HepG2 (cell line): ENCODE data around the gene RDH12. TPM values are rescaled to one million over a fixed set of nuclear protein-coding genes. Genes with fewer than 3 reads are reported as not detected.

ENCODE experiments used
- ARHGAP35 ChIP-seq: sonication (generic); formaldehyde crosslinking; IDR thresholded peaks from 2 replicates; pipeline ENCODE4 v1.9.0; 2022; ENCODE audit warnings: mild to moderate bottlenecking, inconsistent platforms, moderate library complexity, missing genetic modification reagents, borderline replicate concordance
- ARID2 ChIP-seq: sonication (generic); formaldehyde crosslinking; IDR thresholded peaks from 2 replicates; pipeline ENCODE4 v1.8.1; 2022; ENCODE audit warnings: mild to moderate bottlenecking, missing genetic modification reagents, borderline replicate concordance
- BCL6 ChIP-seq: IDR thresholded peaks from 2 replicates; pipeline ENCODE4 v1.6.1; 2016; ENCODE audit warnings: missing genetic modification reagents, missing compliant biosample characterization
- FLYWCH1 ChIP-seq: sonication (generic); formaldehyde crosslinking; IDR thresholded peaks from 2 replicates; pipeline ENCODE4 v1.8.1; 2023; ENCODE audit warnings: mild to moderate bottlenecking, missing genetic modification reagents
- FOXO1 ChIP-seq: sonication (generic); formaldehyde crosslinking; IDR thresholded peaks from 2 replicates; pipeline ENCODE4 v1.4.0; 2020; ENCODE audit warnings: missing genetic modification reagents
- HOXA9 ChIP-seq: sonication (generic); formaldehyde crosslinking; IDR thresholded peaks from 2 replicates; pipeline ENCODE4 v1.8.1; 2022; ENCODE audit warnings: missing genetic modification reagents, mild to moderate bottlenecking, moderate library complexity, borderline replicate concordance
- KAT7 ChIP-seq: IDR thresholded peaks from 2 replicates; pipeline ENCODE4 v1.6.1; 2018; ENCODE audit warnings: borderline replicate concordance, missing compliant biosample characterization
- KDM3A ChIP-seq: IDR thresholded peaks from 2 replicates; pipeline ENCODE4 v1.6.1; 2018; ENCODE audit warnings: low read depth, missing compliant biosample characterization
- MAF1 ChIP-seq: sonication (generic); formaldehyde crosslinking; IDR thresholded peaks from 2 replicates; pipeline ENCODE4 v1.5.0; 2020; ENCODE audit warnings: missing genetic modification reagents, borderline replicate concordance
- NR1H2 ChIP-seq: sonication (generic); formaldehyde crosslinking; IDR thresholded peaks from 2 replicates; pipeline ENCODE4 v1.8.1; 2022; ENCODE audit warnings: low read depth, missing genetic modification reagents, borderline replicate concordance
- PHF8 ChIP-seq: sonication (generic); formaldehyde crosslinking; IDR thresholded peaks from 2 replicates; pipeline ENCODE4 v1.5.0; 2020; ENCODE audit warnings: missing genetic modification reagents
- RARA ChIP-seq: IDR thresholded peaks from 2 replicates; pipeline ENCODE4 v1.6.1; 2016; ENCODE audit warnings: missing genetic modification reagents, missing compliant biosample characterization
- ZNF570 ChIP-seq: sonication (generic); formaldehyde crosslinking; IDR thresholded peaks from 2 replicates; pipeline ENCODE4 v1.4.0; 2020; ENCODE audit warnings: mild to moderate bottlenecking, missing genetic modification reagents, borderline replicate concordance
- ZNF891 ChIP-seq: sonication (generic); formaldehyde crosslinking; IDR thresholded peaks from 2 replicates; pipeline ENCODE4 v1.5.0; 2020; ENCODE audit warnings: mild to moderate bottlenecking, missing genetic modification reagents
- ZSCAN9 ChIP-seq: IDR thresholded peaks from 2 replicates; pipeline ENCODE4 v1.6.1; 2016; ENCODE audit warnings: borderline replicate concordance
- polyA plus RNA-seq, 8 experiments: library from polyadenylated mRNA; depleted of rRNA in 3 of 8; stranded (reverse) in 7 of 8; unstranded in 1 of 8; fragments of >200 nt; fragmentation: Illumina TruSeq in 4 of 8; extraction: Trizol in 4 of 8; gene quantifications; 2 replicates each; pipeline versions ENCODE4 v1.2.1 to v1.2.3, GENCODE V29; 2011 to 2016; ENCODE audit warnings: low read depth in 4 of 8, missing spikeins in 1 of 8, mixed read lengths in 1 of 8; ENCODE audit not compliant: insufficient read depth in 1 of 8
- total RNA-seq, 5 experiments: library from RNA; depleted of rRNA; stranded (reverse); fragments of >200 nt; fragmentation: Illumina TruSeq; extraction: Trizol; gene quantifications; 2 replicates each; pipeline ENCODE4 v1.2.3, GENCODE V29; 2016; ENCODE audit warnings: low read depth in 1 of 5
- TF ChIP-seq, protein P1 (sequence below): IDR thresholded peaks from 2 replicates; pipeline ENCODE4 v1.6.1; 2012; ENCODE audit warnings: inconsistent platforms
- TF ChIP-seq, protein P2 (sequence below): sonication (generic); formaldehyde crosslinking; IDR thresholded peaks from 2 replicates; pipeline ENCODE4 v1.5.0; 2020; ENCODE audit warnings: mild to moderate bottlenecking, missing genetic modification reagents, borderline replicate concordance
- TF ChIP-seq, protein P3 (sequence below): sonication (generic); formaldehyde crosslinking; IDR thresholded peaks from 2 replicates; pipeline ENCODE4 v1.8.1; 2023; ENCODE audit warnings: mild to moderate bottlenecking, inconsistent platforms, moderate library complexity, missing genetic modification reagents, borderline replicate concordance
- TF ChIP-seq, protein P4 (sequence below): sonication (generic); formaldehyde crosslinking; IDR thresholded peaks from 2 replicates; pipeline ENCODE4 v1.4.0; 2020; ENCODE audit warnings: missing genetic modification reagents, borderline replicate concordance
- TF ChIP-seq, protein P5 (sequence below): sonication (generic); formaldehyde crosslinking; IDR thresholded peaks from 2 replicates; pipeline ENCODE4 v1.4.0; 2020; ENCODE audit warnings: mild to moderate bottlenecking, missing genetic modification reagents

RDH12 gene
- total and polyA plus RNA-seq, 2 of the 13 experiments (the other 11 are each of a cell fraction or from before 2014, with no cell fraction given): 1.6 to 2.1 TPM

DNA sequence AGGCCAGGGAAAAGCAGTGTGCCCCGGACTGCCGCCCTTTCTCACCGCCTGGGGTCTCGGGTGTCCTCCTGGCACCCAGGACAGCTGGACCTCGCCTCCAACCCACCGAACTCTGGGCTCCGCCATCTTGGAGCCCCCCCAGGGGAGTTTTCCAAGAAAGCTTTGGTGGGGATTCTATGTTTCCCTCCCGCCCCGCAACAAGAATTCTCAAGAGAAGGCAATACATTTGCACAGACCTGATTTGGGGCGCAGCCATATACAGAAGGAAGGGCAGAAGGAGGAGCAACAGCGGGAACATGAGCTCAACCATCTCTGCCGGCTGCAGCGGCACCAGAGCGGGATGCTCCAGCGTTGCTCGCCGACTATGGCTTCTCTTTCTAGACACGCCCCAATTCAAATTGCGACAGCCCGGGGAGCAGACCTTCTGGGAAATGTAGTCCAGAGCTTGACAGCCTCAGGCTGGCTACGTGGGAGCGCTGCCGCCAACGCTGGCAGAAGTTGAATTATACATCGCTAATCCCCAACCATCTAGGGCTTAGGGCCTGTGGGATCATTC is 6.2 kb upstream of the RDH12 start, which contains the start of gene RDH11 (continued):
- TF ChIP-seq ZNF891 (CRISPR knock-in tag): peak; percentile 78
- TF ChIP-seq RARA: no peak; the same call in 1 of the 2 replicates
- TF ChIP-seq, protein P1, sequence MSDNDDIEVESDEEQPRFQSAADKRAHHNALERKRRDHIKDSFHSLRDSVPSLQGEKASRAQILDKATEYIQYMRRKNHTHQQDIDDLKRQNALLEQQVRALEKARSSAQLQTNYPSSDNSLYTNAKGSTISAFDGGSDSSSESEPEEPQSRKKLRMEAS: peak; percentile 63
- TF ChIP-seq BCL6: peak; percentile 65
- no peak for TF ChIP-seq HOXA9 (CRISPR knock-in tag)
- TF ChIP-seq NR1H2 (CRISPR knock-in tag): no peak
- TF ChIP-seq PHF8 (CRISPR knock-in tag): peak; percentile 77
- 0 out of 2 replicates have a peak, but pooled peaks have one; percentile 5 for TF ChIP-seq MAF1 (CRISPR knock-in tag)
- TF ChIP-seq FOXO1: no peak
- TF ChIP-seq ARID2: no peak
- TF ChIP-seq, protein P2, sequence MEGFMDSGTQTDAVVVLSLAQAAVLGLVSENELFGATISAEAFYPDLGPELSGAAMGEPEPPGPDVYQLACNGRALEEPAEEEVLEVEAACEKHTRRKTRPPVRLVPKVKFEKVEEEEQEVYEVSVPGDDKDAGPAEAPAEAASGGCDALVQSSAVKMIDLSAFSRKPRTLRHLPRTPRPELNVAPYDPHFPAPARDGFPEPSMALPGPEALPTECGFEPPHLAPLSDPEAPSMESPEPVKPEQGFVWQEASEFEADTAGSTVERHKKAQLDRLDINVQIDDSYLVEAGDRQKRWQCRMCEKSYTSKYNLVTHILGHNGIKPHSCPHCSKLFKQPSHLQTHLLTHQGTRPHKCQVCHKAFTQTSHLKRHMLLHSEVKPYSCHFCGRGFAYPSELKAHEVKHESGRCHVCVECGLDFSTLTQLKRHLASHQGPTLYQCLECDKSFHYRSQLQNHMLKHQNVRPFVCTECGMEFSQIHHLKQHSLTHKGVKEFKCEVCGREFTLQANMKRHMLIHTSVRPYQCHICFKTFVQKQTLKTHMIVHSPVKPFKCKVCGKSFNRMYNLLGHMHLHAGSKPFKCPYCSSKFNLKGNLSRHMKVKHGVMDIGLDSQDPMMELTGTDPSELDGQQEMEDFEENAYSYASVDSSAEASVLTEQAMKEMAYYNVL (CRISPR knock-in tag): no peak; the same call in 1 of the 2 replicates
- TF ChIP-seq ARHGAP35 (CRISPR knock-in tag): no peak
- TF ChIP-seq, protein P3, sequence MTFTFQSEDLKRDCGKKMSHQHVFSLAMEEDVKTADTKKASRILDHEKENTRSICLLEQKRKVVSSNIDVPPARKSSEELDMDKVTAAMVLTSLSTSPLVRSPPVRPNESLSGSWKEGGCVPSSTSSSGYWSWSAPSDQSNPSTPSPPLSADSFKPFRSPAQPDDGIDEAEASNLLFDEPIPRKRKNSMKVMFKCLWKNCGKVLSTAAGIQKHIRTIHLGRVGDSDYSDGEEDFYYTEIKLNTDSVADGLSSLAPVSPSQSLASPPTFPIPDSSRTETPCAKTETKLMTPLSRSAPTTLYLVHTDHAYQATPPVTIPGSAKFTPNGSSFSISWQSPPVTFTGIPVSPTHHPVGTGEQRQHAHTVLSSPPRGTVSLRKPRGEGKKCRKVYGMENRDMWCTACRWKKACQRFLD (CRISPR knock-in tag): no peak
- TF ChIP-seq, protein P4, sequence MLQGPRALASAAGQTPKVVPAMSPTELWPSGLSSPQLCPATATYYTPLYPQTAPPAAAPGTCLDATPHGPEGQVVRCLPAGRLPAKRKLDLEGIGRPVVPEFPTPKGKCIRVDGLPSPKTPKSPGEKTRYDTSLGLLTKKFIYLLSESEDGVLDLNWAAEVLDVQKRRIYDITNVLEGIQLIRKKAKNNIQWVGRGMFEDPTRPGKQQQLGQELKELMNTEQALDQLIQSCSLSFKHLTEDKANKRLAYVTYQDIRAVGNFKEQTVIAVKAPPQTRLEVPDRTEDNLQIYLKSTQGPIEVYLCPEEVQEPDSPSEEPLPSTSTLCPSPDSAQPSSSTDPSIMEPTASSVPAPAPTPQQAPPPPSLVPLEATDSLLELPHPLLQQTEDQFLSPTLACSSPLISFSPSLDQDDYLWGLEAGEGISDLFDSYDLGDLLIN (CRISPR knock-in tag): no peak
- TF ChIP-seq ZSCAN9 (CRISPR knock-in tag): peak; percentile 32; the same call in 1 of the 2 replicates
- no peak for TF ChIP-seq KAT7
- no peak for TF ChIP-seq FLYWCH1
- peak; percentile 45; the same call in 1 of the 2 replicates for TF ChIP-seq KDM3A (CRISPR knock-in tag)
- no peak for TF ChIP-seq ZNF570
- TF ChIP-seq, protein P5, sequence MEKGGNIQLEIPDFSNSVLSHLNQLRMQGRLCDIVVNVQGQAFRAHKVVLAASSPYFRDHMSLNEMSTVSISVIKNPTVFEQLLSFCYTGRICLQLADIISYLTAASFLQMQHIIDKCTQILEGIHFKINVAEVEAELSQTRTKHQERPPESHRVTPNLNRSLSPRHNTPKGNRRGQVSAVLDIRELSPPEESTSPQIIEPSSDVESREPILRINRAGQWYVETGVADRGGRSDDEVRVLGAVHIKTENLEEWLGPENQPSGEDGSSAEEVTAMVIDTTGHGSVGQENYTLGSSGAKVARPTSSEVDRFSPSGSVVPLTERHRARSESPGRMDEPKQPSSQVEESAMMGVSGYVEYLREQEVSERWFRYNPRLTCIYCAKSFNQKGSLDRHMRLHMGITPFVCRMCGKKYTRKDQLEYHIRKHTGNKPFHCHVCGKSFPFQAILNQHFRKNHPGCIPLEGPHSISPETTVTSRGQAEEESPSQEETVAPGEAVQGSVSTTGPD (CRISPR knock-in tag): no peak
